IMR-90 (cell line): ENCODE data around the gene AXIN1. TPM values are rescaled to one million over a fixed set of nuclear protein-coding genes. Genes with fewer than 3 reads are reported as not detected.
A peak's percentile ranks its signal among the peaks of the same experiment; 100 is the strongest.

Experiments used
- ATAC-seq: fragments of 200-7000 bp; cut with Tn5 transposase; 2 replicates; pipeline ENCODE4 v1.9.1; 2020; ENCODE audit warnings: low read depth, mild to moderate bottlenecking, moderate library complexity
- BruUV-seq: library from RNA; stranded (reverse); fragments of 400-500 nt; replicated peaks from 2 replicates; lab custom pipeline; 2021; lab: Mats Ljungman, UMichigan
- CTCF ChIA-PET: fragments of 300-600 bp; formaldehyde crosslinking; extraction: SDS; loops from one replicate; lab custom pipeline; 2021; ENCODE audit warnings: antibody characterized with exemption; lab: Yijun Ruan, JAX
- POLR2A ChIA-PET: fragments of 300-600 bp; sonication (Branson Sonifier 250); formaldehyde crosslinking; loops from one replicate; lab custom pipeline; 2022; ENCODE audit warnings: antibody characterized with exemption; ENCODE audit not compliant: unreplicated experiment; lab: Charles Lee
- DNase-seq: peaks from one replicate; pipeline ENCODE4 v3.0.0; 2013
- H2AFZ ChIP-seq: replicated peaks from 2 replicates; pipeline ENCODE3; 2013; ENCODE audit warnings: low read length, mild to moderate bottlenecking; ENCODE audit not compliant: poor library complexity
- H2AK5ac ChIP-seq: 2 replicates; pipeline ENCODE4 v1.6.1; 2013; ENCODE audit warnings: low read depth, low read length, inconsistent platforms
- H2AK9ac ChIP-seq: replicated peaks from 2 replicates; pipeline ENCODE3; 2013; ENCODE audit warnings: mild to moderate bottlenecking, low read depth, low read length, moderate library complexity; ENCODE audit not compliant: poor library complexity
- H2BK120ac ChIP-seq: 2 replicates; pipeline ENCODE4 v1.6.1; 2013; ENCODE audit warnings: low read depth, low read length, inconsistent platforms
- H2BK15ac ChIP-seq: 3 replicates; pipeline ENCODE4 v1.6.1; 2013; ENCODE audit warnings: low read depth, low read length, inconsistent platforms
- H2BK20ac ChIP-seq: 2 replicates; pipeline ENCODE4 v1.6.1; 2013; ENCODE audit warnings: low read depth, mild to moderate bottlenecking, inconsistent platforms, low read length, moderate library complexity
- H2BK5ac ChIP-seq: 2 replicates; pipeline ENCODE4 v1.6.1; 2013; ENCODE audit warnings: mild to moderate bottlenecking, low read depth, low read length, inconsistent platforms; ENCODE audit not compliant: poor library complexity, severe bottlenecking
- H3K14ac ChIP-seq: replicated peaks from 2 replicates; pipeline ENCODE4 v1.6.1; 2013; ENCODE audit warnings: low read depth, low read length, inconsistent platforms
- H3K18ac ChIP-seq: 2 replicates; pipeline ENCODE4 v1.6.1; 2013; ENCODE audit warnings: low read depth, low read length, control low read depth
- H3K23ac ChIP-seq: 2 replicates; pipeline ENCODE4 v1.6.1; 2013; ENCODE audit warnings: low read depth, low read length, inconsistent platforms
- H3K27ac ChIP-seq: 2 replicates; pipeline ENCODE4 v1.5.1; 2013; ENCODE audit warnings: mild to moderate bottlenecking, control low read depth, low read length; ENCODE audit not compliant: insufficient read depth
- H3K27me3 ChIP-seq: 2 replicates; pipeline ENCODE4 v1.6.1; 2013; ENCODE audit warnings: low read length; ENCODE audit not compliant: control insufficient read depth, insufficient read depth
- H3K36me3 ChIP-seq: 2 replicates; pipeline ENCODE4 v1.6.1; 2013; ENCODE audit warnings: low read length, mixed read lengths; ENCODE audit not compliant: control insufficient read depth, insufficient read depth
- H3K4ac ChIP-seq: 2 replicates; pipeline ENCODE4 v1.6.1; 2013; ENCODE audit warnings: low read depth, low read length, inconsistent platforms
- H3K4me1 ChIP-seq: 2 replicates; pipeline ENCODE4 v1.6.1; 2013; ENCODE audit warnings: low read length, mixed read lengths; ENCODE audit not compliant: control insufficient read depth, insufficient read depth
- H3K4me2 ChIP-seq: 2 replicates; pipeline ENCODE4 v1.6.1; 2013; ENCODE audit warnings: low read depth, mild to moderate bottlenecking, control low read depth, low read length, moderate library complexity
- H3K4me3 ChIP-seq: 2 replicates; pipeline ENCODE4 v1.5.1; 2013; ENCODE audit warnings: low read depth, mild to moderate bottlenecking, control low read depth, low read length, moderate library complexity; ENCODE audit not compliant: insufficient read depth
- H3K56ac ChIP-seq: 2 replicates; pipeline ENCODE4 v1.6.1; 2013; ENCODE audit warnings: low read length, inconsistent platforms; ENCODE audit not compliant: insufficient read depth; ENCODE audit errors: extremely low read depth
- H3K79me1 ChIP-seq, 2 experiments: 2 replicates each; pipeline ENCODE4 v1.6.1; 2013; ENCODE audit warnings: low read length in 2 of 2, inconsistent platforms in 1 of 2, low read depth in 1 of 2
- H3K9ac ChIP-seq: 2 replicates; pipeline ENCODE4 v1.6.1; 2013; ENCODE audit warnings: low read depth, low read length, control low read depth
- H3K9me1 ChIP-seq: 2 replicates; pipeline ENCODE4 v1.6.1; 2013; ENCODE audit warnings: low read length, inconsistent platforms; ENCODE audit not compliant: insufficient read depth
- H3K9me3 ChIP-seq: 2 replicates; pipeline ENCODE4 v1.6.1; 2013; ENCODE audit warnings: low read length; ENCODE audit not compliant: control insufficient read depth, insufficient read depth
- H4K20me1 ChIP-seq: 2 replicates; pipeline ENCODE4 v1.6.1; 2013; ENCODE audit warnings: low read length, inconsistent platforms; ENCODE audit not compliant: insufficient read depth
- H4K5ac ChIP-seq: 2 replicates; pipeline ENCODE4 v1.6.1; 2013; ENCODE audit warnings: mild to moderate bottlenecking, low read depth, low read length, control low read depth
- H4K8ac ChIP-seq, 2 experiments: 2 replicates each; pipeline ENCODE4 v1.6.1; 2013; ENCODE audit warnings: low read depth in 2 of 2, low read length in 2 of 2, control low read depth in 1 of 2, inconsistent platforms in 1 of 2
- H4K91ac ChIP-seq: 2 replicates; pipeline ENCODE4 v1.6.1; 2013; ENCODE audit warnings: low read depth, low read length, inconsistent platforms; ENCODE audit not compliant: insufficient read depth
- BHLHE40 ChIP-seq: fragments of 150-350 bp; IDR thresholded peaks from 2 replicates; pipeline ENCODE4 v1.6.1; 2016; ENCODE audit warnings: mild to moderate bottlenecking, low read depth, low read length
- CHD1 ChIP-seq: IDR thresholded peaks from 2 replicates; pipeline ENCODE4 v1.6.1; 2012; ENCODE audit warnings: low read depth, low read length, improper control_type of control experiment
- MXI1 ChIP-seq: IDR thresholded peaks from 2 replicates; pipeline ENCODE4 v1.6.1; 2012; ENCODE audit warnings: low read depth, mild to moderate bottlenecking, low read length, moderate library complexity, borderline replicate concordance
- SMC3 ChIP-seq: fragments of 150-350 bp; IDR thresholded peaks from 2 replicates; pipeline ENCODE4 v1.6.1; 2016; ENCODE audit warnings: low read depth, mild to moderate bottlenecking, antibody characterized with exemption, low read length, moderate library complexity
- WGBS, 2 experiments: methylation state at CpG; one replicate each; pipeline versions ENCODE4 v1.1.5 to v1.1.7; 2013; ENCODE audit warnings: missing lambda C conversion rate in 2 of 2; ENCODE audit not compliant: insufficient read length in 1 of 2; ENCODE audit errors: extremely low coverage in 2 of 2; 5-methylcytosine and 5-hydroxymethylcytosine counted together
- dilution Hi-C: fragments of 300-500 bp; cut with HindIII; formaldehyde crosslinking; loops from one replicate; pipeline ENCODE4 v1.14.3; 2018; ENCODE audit warnings: low sequenced_read_pairs; ENCODE audit not compliant: unreplicated experiment
- in situ Hi-C: fragments of 300-500 bp; cut with MboI; formaldehyde crosslinking; loops from 3 replicates; pipeline ENCODE4 v1.14.3; 2019; ENCODE audit warnings: low sequenced_read_pairs, inconsistent platforms, mixed read lengths
- intact Hi-C: fragments of 100-400 bp; cut with micrococcal nuclease; formaldehyde crosslinking; loops from 2 replicates; pipeline ENCODE4 v1.10.0; 2022
- polyA plus RNA-seq, 3 experiments: library from polyadenylated mRNA; depleted of rRNA; stranded (reverse); fragments of >200 nt; gene quantifications; 2 replicates each; pipeline ENCODE4 v1.2.3, GENCODE V29; 2012; ENCODE audit warnings: low replicate concordance in 1 of 3
- total RNA-seq: library from RNA; depleted of rRNA; stranded (reverse); fragments of >200 nt; gene quantifications from 2 replicates; pipeline ENCODE4 v1.2.3, GENCODE V29; 2012

The AXIN1 gene
- total and polyA plus RNA-seq, 2 of the 4 experiments (the other 2 are of a cell fraction): 10.9 to 14.2 TPM

- Histone ChIP-seq H3K18ac (no peak overlapping the region), H2BK15ac (no peak overlapping the region), H3K9ac (no peak overlapping the region), H3K79me1 (peaks cover 30 to 69% of the 10 kb centered on the region in 2 experiments), H3K36me3 (no peaks in the 10 kb centered on the region; the same call in 1 of the 2 replicates), H3K9me1 (peaks cover 26% of the 10 kb centered on the region), H3K27ac (no peak overlapping the region), H2BK120ac (no peak overlapping the region), H3K23ac (no peak overlapping the region), H3K56ac (no peak overlapping the region), H4K91ac (no peak overlapping the region), H3K4me2 (no peak overlapping the region), H3K4ac (no peak overlapping the region), H3K4me3 (no peak overlapping the region), H2AK5ac (peak overlapping the region; percentile 28; the same call in 1 of the 2 replicates), H3K14ac (no peak overlapping the region), H4K5ac (no peak overlapping the region), H4K20me1 (peaks cover 79% of the 10 kb centered on the region), H2AK9ac (peak overlapping the region; percentile 44), H4K8ac (no peak overlapping the region), H3K9me3 (no peaks in the 10 kb centered on the region), H2AFZ (no peak overlapping the region), H3K4me1 (peaks cover 9% of the 10 kb centered on the region), H2BK5ac (no peak overlapping the region), H3K27me3 (no peaks in the 10 kb centered on the region), H2BK20ac (no peak overlapping the region)
- ChIA-PET CTCF (no interaction called here), POLR2A (no interaction called here)
- no TSS peak for BruUV-seq
- no peak for DNase-seq
- no peak for ATAC-seq
- TF ChIP-seq CHD1 (no peak), MXI1 (no peak), SMC3 (no peak), BHLHE40 (no peak)
- in situ Hi-C loops (no loop called here), intact Hi-C loops (no loop called here), dilution Hi-C loops (no loop called here)
- 94% methylated on average over 18 of the region's 28 CpGs; no CpG with 5 or more reads in 1 of the 2 experiments for WGBS, 2 experiments
These were observed 27.0 kb downstream of the AXIN1 start for GRCh38 chr16:325375-326145.
